Muscle of back (tissue), 11 donors: ENCODE measurements around the gene CSNK1A1. TPM values are rescaled to one million over a fixed set of nuclear protein-coding genes. Genes with fewer than 3 reads are reported as not detected.
"Not testable (repeated sequence)": the region's sequence is repeated elsewhere in the genome, so short reads cannot be mapped to it uniquely, and the experiment has no call there.

Experiments
- DNase-seq, 3 donors: peaks; one replicate each; pipeline versions ENCODE4 v3.0.0 to v3.0.0-alpha.2; 2013
- polyA plus RNA-seq, 10 donors: library from polyadenylated mRNA; unstranded; fragments of 120-200 nt; gene quantifications; one replicate each; pipeline ENCODE4 v1.2.1, GENCODE V29; 2013; ENCODE audit not compliant: insufficient read length in 10 of 10

CSNK1A1 gene
- polyA plus RNA-seq, 10 donors = 98.0 to 164 (median 134) TPM

- not testable (repeated sequence) for DNase-seq
Observed at GRCh38 chr5:149535787-149536186, 15.5 kb downstream of the CSNK1A1 start.

GRCh38 chr5:149532413-149532812 lies 18.8 kb downstream of the CSNK1A1 start:
- DNase-seq = no peak

GRCh38 chr5:149529463-149529862 lies 21.8 kb downstream of the CSNK1A1 start:
- DNase-seq = no peak

- no peak for DNase-seq
Observed at GRCh38 chr5:149528281-149529060, 22.8 kb downstream of the CSNK1A1 start.

- peak in 1 of 3 donors; percentile 44 for DNase-seq
Observed at GRCh38 chr5:149526845-149527590, 24.2 kb downstream of the CSNK1A1 start.

GRCh38 chr5:149521739-149522685 lies 29.2 kb downstream of the CSNK1A1 start:
- DNase-seq = no peak

- DNase-seq = no peak
Observed at GRCh38 chr5:149519601-149520000, 31.6 kb downstream of the CSNK1A1 start.

GRCh38 chr5:149518620-149519019 lies 32.6 kb downstream of the CSNK1A1 start:
- DNase-seq = no peak

GRCh38 chr5:149517461-149518122 lies 33.6 kb downstream of the CSNK1A1 start:
- DNase-seq = no peak

- no peak for DNase-seq
Observed at GRCh38 chr5:149514512-149514911, 36.7 kb downstream of the CSNK1A1 start.

GRCh38 chr5:149513372-149513947 lies 37.8 kb downstream of the CSNK1A1 start:
- peak in 1 of 3 donors; percentile 32 for DNase-seq

GRCh38 chr5:149510136-149510535 lies 41.1 kb downstream of the CSNK1A1 start:
- DNase-seq = no peak

- no peak for DNase-seq
Observed at GRCh38 chr5:149504677-149505076, 46.6 kb downstream of the CSNK1A1 start.

- no peak for DNase-seq
Observed at GRCh38 chr5:149503006-149503405, 48.2 kb downstream of the CSNK1A1 start.

- no peak for DNase-seq
Observed at GRCh38 chr5:149500922-149501582, 50.2 kb downstream of the CSNK1A1 start.

- DNase-seq = no peak
Observed at GRCh38 chr5:149498724-149499336, 52.4 kb downstream of the CSNK1A1 start.

GRCh38 chr5:149497357-149497756 lies 53.9 kb downstream of the CSNK1A1 start:
- DNase-seq = peak; percentile 84 to 93 (median 89)

- no peak for DNase-seq
Observed at GRCh38 chr5:149496917-149497316, 54.3 kb downstream of the CSNK1A1 start.

GRCh38 chr5:149496166-149496565 lies 55.1 kb downstream of the CSNK1A1 start:
- DNase-seq = no peak

- DNase-seq = no peak
Observed at GRCh38 chr5:149495673-149496072, 55.6 kb downstream of the CSNK1A1 start.
